Fibroblast of lung (primary cell): Measurements from ENCODE around the gene TIPRL.

Source experiments
- CTCF ChIP-seq, 2 donors: IDR thresholded peaks in 1 of 2; conservative IDR thresholded peaks in 1 of 2; 1 replicate in 1 of 2; 2 replicates in 1 of 2; pipeline ENCODE4 v1.5.1; 2011 to 2012; ENCODE audit warnings: low read length in 2 of 2, control low read depth in 1 of 2, inconsistent platforms in 1 of 2, low read depth in 1 of 2, mild to moderate bottlenecking in 1 of 2
- EZH2 ChIP-seq: IDR thresholded peaks from 2 replicates; pipeline ENCODE4 v1.5.1; 2012; ENCODE audit warnings: low read length, control low read depth, mild to moderate bottlenecking; ENCODE audit errors: missing control alignments

GRCh38 chr1:168216171-168216570 is 37.4 kb downstream of the TIPRL start:
- TF ChIP-seq CTCF (conservative IDR thresholded peaks at IDR 0.05 in 1 of 2, IDR thresholded peaks at IDR 0.05 in 1 of 2; ENCODE audit: low read depth in 1 of 2, low read length in 2 of 2) (no peak), EZH2 (no peak)
